Kidney epithelial cell (primary cell): ENCODE data around the gene CDK5RAP1. TPM values are rescaled to one million over a fixed set of nuclear protein-coding genes. Genes with fewer than 3 reads are reported as not detected.

Experiments
- DNase-seq: peaks from one replicate; pipeline ENCODE4 v3.0.0-alpha.2; 2010; ENCODE audit warnings: low read depth
- H3K27me3 ChIP-seq: 2 replicates; pipeline ENCODE4 v1.6.0; 2011; ENCODE audit warnings: low read length; ENCODE audit not compliant: control insufficient read depth, insufficient read depth
- H3K36me3 ChIP-seq: 2 replicates; pipeline ENCODE4 v1.5.1; 2011; ENCODE audit warnings: low read length; ENCODE audit not compliant: control insufficient read depth, insufficient read depth
- H3K4me3 ChIP-seq: 2 replicates; pipeline ENCODE4 v1.5.1; 2011; ENCODE audit warnings: low read depth, mild to moderate bottlenecking, control low read depth, low read length
- total RNA-seq: library from RNA; depleted of rRNA; stranded (reverse); fragments of >200 nt; gene quantifications from 2 replicates; pipeline ENCODE4 v1.2.3, GENCODE V29; 2015
- TF ChIP-seq, protein P1 (sequence below): IDR thresholded peaks from 2 replicates; pipeline ENCODE4 v1.5.1; 2011; ENCODE audit warnings: mild to moderate bottlenecking, moderate library complexity, low read length, control low read depth, inconsistent platforms; ENCODE audit not compliant: insufficient read depth, poor library complexity, severe bottlenecking

Gene CDK5RAP1
- total RNA-seq, 1 donor from 2014 or later, result 39.4 TPM

- TF ChIP-seq, protein P1, sequence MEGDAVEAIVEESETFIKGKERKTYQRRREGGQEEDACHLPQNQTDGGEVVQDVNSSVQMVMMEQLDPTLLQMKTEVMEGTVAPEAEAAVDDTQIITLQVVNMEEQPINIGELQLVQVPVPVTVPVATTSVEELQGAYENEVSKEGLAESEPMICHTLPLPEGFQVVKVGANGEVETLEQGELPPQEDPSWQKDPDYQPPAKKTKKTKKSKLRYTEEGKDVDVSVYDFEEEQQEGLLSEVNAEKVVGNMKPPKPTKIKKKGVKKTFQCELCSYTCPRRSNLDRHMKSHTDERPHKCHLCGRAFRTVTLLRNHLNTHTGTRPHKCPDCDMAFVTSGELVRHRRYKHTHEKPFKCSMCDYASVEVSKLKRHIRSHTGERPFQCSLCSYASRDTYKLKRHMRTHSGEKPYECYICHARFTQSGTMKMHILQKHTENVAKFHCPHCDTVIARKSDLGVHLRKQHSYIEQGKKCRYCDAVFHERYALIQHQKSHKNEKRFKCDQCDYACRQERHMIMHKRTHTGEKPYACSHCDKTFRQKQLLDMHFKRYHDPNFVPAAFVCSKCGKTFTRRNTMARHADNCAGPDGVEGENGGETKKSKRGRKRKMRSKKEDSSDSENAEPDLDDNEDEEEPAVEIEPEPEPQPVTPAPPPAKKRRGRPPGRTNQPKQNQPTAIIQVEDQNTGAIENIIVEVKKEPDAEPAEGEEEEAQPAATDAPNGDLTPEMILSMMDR, result no peak
- no peak for DNase-seq
Observed at GRCh38 chr20:33311996-33312395, 89.3 kb downstream of the CDK5RAP1 start.

DNA sequence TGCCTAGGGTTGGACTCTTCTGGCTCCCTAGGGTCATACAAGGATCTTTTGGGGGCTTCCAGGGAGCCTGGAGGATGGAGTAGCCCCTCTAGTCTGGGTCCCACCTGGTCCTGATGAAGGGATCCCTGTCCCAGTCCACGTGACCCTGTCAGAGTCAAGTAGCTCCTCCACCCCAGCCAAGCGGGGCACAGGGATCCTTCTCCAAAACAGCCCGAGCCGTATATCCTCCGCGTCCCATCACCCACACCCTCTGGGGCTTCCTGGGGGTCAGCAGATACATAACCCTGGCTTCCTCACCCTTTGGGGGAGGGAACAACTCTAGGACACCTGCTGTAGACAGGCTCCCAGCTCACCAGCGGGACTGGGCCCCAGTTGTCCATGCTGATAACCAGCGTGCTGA lies 90.3 kb downstream of the CDK5RAP1 start:
- no peak overlapping the region for H3K4me3 ChIP-seq
- TF ChIP-seq, protein P1, result no peak
- no peaks in the 10 kb centered on the region for H3K27me3 ChIP-seq
- no peaks in the 10 kb centered on the region for H3K36me3 ChIP-seq
- no peak for DNase-seq

More at GRCh38 chr20:33311996-33312395, 89.3 kb downstream of the CDK5RAP1 start:
- no peaks in the 10 kb centered on the region for H3K36me3 ChIP-seq
- no peaks in the 10 kb centered on the region for H3K27me3 ChIP-seq
- no peak overlapping the region for H3K4me3 ChIP-seq

DNA sequence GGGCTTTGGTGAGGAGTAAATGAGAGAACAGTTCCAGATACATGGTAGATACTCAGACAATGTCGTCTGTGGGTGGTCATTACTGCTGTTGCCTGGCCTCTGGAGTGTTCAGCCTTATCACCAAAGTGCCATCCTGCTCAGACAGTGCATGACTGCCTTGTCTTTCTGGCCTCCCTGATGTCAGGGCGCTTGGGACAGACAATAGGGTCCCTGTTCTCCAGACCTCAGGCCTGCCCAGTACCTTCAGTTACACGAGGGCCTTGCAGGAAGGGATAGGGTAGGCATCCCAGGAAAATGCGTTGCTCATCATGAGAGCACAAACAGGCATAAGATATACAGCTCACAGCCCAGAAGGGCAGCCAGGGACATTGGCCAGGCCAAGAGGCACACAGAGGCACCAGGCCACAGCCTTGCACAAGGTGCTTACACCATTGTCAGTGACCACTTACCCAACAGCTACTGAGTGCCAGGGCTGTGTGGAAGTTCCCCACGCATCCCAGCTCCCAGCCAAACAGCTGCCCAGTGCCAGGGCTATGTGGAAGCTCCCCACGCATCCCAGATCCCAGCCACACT lies 90.9 kb downstream of the CDK5RAP1 start:
- no peak for DNase-seq
- no peaks in the 10 kb centered on the region for H3K36me3 ChIP-seq
- H3K27me3 ChIP-seq, result no peaks in the 10 kb centered on the region
- H3K4me3 ChIP-seq, result no peak overlapping the region
- TF ChIP-seq, protein P1, result no peak

GRCh38 chr20:33309631-33310030 lies 91.7 kb downstream of the CDK5RAP1 start:
- Histone ChIP-seq H3K36me3 (no peaks in the 10 kb centered on the region), H3K4me3 (no peak overlapping the region), H3K27me3 (no peaks in the 10 kb centered on the region)
- DNase-seq, result no peak
- TF ChIP-seq, protein P1, result no peak

Other genes with a start within 250 kb of the CDK5RAP1 start
- gene BPIFA2, start 233.4 kb downstream of the CDK5RAP1 start, total RNA-seq, result not detected in 2 replicates
- not detected in 2 replicates for gene BPIFA3, start 184.2 kb downstream of the CDK5RAP1 start, total RNA-seq
- not detected in 2 replicates for gene BPIFA1, start 165.5 kb downstream of the CDK5RAP1 start, total RNA-seq
- gene BPIFB1, start 118.3 kb downstream of the CDK5RAP1 start, total RNA-seq, result not detected in 2 replicates
- 13.7 and 15.1 TPM in 2 replicates for gene SNTA1, start 42.2 kb upstream of the CDK5RAP1 start, total RNA-seq
- 11.6 and 13.4 TPM in 2 replicates for gene CBFA2T2, start 88.6 kb upstream of the CDK5RAP1 start, total RNA-seq